Measurements from ENCODE around the gene PCDHB13.
"Not testable (repeated sequence)": the region's sequence is repeated elsewhere in the genome, so short reads cannot be mapped to it uniquely, and the experiment has no call there.

PCDHB13 gene

DNA sequence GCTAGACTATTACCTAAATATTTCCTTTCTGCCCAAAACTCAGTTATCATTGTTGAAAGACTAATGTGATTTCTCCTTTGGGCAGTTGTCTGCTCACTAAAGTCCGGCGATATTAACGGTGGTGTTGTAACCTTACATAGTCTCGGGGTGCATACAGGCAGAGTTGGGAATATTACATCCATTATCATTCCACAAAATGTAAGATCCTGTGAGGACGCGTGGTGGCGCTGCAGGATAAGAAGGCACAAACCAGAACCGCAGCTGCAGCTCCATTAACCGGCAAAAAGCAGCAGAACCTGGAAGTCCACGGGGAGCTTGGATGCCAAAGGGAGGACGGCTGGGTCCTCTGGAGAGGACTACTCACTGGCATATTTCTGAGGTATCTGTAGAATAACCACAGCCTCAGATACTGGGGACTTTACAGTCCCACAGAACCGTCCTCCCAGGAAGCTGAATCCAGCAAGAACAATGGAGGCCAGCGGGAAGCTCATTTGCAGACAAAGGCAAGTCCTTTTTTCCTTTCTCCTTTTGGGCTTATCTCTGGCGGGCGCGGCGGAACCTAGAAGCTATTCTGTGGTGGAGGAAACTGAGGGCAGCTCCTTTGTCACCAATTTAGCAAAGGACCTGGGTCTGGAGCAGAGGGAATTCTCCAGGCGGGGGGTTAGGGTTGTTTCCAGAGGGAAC is at the start of gene PCDHB13:
Gene PCDHB13, plus strand, starts transcription at position 264 of the 684 bp plus-strand sequence. Its CDS starts 205 bp downstream, at position 469.
- not testable (repeated sequence) for DNase-seq

DNA sequence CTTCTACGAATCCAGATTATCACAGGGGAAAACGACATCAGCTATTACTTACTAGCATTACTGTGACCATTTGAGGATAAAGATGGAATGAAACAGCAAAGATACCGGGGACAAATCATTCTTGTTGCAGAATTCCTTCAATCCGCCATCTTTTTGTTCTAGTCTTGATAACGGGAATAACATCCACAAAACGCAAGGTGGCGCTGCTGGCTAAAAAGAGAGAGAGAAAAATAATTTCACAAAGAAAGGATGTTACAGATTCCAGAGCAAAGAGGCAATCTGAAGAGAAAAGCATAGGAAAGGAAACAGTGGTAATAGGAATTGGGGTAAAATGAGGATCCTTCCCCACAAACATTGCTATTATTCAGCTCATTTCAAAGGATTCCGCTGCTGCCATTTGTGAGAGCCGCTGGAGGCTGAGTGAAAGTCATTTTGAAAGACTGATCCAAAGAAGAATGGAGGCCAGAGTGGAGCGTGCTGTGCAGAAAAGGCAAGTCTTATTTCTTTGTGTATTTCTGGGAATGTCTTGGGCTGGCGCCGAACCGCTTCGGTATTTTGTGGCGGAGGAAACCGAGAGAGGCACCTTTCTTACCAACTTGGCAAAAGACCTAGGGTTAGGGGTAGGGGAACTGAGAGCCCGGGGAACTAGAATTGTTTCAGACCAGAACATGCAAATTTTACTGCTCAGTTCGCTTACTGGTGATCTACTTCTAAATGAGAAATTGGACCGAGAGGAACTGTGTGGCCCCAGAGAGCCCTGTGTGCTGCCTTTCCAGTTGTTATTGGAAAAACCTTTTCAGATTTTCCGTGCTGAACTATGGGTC is 41.1 kb upstream of the PCDHB13 start, which contains the start of gene PCDHB7:
Gene PCDHB7, plus strand, starts transcription at position 264 of the 824 bp plus-strand sequence. Its CDS starts 192 bp downstream, at position 456.
- no peak for DNase-seq

DNA sequence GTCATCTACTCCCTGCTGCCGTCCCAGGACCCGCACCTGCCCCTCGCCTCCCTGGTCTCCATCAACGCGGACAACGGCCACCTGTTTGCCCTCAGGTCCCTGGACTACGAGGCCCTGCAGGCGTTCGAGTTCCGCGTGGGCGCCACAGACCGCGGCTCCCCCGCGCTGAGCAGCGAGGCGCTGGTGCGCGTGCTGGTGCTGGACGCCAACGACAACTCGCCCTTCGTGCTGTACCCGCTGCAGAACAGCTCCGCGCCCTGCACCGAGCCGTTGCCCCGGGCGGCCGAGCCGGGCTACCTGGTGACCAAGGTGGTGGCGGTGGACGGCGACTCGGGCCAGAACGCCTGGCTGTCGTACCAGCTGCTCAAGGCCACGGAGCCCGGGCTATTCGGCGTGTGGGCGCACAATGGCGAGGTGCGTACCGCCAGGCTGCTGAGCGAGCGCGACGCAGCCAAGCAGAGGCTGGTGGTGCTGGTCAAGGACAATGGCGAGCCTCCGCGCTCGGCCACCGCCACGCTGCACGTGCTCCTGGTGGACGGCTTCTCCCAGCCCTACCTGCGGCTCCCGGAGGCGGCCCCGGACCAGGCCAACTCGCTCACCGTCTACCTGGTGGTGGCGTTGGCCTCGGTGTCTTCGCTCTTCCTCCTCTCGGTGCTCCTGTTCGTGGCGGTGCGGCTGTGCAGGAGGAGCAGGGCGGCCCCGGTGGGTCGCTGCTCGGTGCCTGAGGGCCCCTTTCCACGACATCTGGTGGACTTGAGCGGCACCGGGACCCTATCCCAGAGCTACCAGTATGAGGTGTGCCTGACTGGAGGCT is 39.2 kb upstream of the PCDHB13 start:
- not testable (repeated sequence) for DNase-seq

DNA sequence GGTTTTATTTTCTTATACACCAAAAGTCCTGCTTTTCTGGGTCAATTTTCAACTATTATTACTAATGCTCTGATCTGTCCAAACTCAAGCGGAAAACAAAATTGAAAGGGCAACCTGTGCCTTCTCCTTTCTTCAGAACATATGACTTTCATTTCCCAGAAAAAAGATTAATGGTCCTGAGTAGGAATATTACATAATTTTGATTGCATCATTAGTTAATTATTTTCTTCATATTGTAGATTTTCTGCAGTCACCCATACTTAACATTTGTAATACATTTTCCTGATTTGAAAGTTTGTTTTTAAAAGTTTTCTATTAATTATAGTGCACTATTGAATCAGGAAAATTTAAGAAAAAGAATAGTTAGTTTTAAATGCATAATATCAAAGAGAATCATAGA is 37.8 kb upstream of the PCDHB13 start:
- DNase-seq: no peak

DNA sequence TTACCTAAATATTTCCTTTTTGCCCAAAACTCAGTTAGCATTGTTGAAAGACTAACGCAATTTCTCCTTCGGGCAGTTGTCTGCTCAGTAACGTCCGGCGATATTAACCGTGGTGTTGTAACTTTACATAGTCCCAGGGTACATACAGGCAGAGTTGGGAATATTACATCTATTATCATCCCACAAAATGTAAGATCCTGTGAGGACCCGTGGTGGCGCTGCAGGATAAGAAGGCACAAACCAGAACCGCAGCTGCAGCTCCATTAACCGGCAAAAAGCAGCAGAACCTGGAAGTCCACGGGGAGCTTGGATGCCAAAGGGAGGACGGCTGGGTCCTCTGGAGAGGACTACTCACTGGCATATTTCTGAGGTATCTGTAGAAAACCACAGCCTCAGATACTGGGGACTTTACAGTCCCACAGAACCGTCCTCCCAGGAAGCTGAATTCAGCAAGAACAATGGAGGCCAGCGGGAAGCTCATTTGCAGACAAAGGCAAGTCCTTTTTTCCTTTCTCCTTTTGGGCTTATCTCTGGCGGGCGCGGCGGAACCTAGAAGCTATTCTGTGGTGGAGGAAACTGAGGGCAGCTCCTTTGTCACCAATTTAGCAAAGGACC is 36.0 kb upstream of the PCDHB13 start, which contains the start of gene PCDHB8:
Gene PCDHB8, plus strand, starts transcription at position 214 of the 615 bp plus-strand sequence. Its CDS starts 245 bp downstream, at position 459.
- DNase-seq: not testable (repeated sequence)

DNA sequence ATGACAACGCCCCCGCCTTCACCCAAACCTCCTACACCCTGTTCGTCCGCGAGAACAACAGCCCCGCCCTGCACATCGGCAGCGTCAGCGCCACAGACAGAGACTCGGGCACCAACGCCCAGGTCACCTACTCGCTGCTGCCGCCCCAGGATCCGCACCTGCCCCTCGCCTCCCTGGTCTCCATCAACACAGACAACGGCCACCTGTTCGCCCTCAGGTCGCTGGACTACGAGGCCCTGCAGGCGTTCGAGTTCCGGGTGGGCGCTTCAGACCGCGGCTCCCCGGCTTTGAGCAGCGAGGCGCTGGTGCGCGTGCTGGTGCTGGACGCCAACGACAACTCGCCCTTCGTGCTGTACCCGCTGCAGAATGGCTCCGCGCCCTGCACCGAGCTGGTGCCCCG is 34.3 kb upstream of the PCDHB13 start:
- not testable (repeated sequence) for DNase-seq

DNA sequence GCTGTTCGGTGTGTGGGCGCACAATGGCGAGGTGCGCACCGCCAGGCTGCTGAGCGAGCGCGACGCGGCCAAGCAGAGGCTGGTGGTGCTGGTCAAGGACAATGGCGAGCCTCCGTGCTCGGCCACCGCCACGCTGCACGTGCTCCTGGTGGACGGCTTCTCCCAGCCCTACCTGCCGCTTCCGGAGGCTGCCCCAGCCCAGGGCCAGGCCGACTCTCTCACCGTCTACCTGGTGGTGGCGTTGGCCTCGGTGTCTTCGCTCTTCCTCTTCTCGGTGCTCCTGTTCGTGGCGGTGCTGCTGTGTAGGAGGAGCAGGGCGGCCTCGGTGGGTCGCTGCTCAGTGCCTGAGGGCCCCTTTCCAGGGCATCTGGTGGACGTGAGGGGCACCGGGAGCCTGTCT is 33.8 kb upstream of the PCDHB13 start:
- not testable (repeated sequence) for DNase-seq

DNA sequence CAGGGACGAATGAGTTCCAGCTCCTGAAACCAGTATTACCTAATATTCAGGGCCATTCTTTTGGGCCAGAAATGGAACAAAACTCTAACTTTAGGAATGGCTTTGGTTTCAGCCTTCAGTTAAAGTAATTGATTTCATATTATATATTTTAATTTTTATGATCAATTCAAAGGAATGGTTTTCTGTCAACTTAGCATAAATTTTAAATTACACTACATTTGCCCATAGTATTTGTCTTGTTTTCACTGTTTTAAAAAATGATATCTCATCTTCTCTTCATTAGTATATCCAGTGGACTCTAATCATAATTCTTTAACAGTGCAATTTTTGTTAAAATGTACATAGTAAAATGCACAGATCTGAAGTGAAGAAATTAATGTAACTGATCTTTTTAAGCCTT is 33.4 kb upstream of the PCDHB13 start:
- DNase-seq: no peak

DNA sequence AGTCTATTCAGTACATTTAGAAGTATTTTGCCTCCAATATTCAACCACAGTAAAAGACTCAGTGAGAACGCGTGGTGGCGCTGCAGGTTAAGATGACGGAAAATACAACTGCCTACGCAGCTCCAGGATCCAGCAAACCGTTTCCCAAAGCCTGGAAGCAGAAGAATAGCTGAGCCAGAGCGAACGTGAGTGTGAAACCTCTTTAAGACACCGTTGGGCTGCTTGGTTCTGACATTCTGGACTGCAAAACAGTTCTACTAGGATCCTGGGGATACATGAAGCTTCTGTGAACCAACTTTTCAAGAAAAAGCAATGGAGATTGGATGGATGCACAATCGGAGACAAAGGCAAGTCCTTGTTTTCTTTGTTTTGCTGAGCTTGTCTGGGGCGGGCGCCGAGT is 31.5 kb upstream of the PCDHB13 start, which contains the start of gene PCDHB16:
Gene PCDHB16, plus strand, starts transcription at position 140 of the 400 bp plus-strand sequence. Its CDS starts 173 bp downstream, at position 313.
- no peak for DNase-seq

DNA sequence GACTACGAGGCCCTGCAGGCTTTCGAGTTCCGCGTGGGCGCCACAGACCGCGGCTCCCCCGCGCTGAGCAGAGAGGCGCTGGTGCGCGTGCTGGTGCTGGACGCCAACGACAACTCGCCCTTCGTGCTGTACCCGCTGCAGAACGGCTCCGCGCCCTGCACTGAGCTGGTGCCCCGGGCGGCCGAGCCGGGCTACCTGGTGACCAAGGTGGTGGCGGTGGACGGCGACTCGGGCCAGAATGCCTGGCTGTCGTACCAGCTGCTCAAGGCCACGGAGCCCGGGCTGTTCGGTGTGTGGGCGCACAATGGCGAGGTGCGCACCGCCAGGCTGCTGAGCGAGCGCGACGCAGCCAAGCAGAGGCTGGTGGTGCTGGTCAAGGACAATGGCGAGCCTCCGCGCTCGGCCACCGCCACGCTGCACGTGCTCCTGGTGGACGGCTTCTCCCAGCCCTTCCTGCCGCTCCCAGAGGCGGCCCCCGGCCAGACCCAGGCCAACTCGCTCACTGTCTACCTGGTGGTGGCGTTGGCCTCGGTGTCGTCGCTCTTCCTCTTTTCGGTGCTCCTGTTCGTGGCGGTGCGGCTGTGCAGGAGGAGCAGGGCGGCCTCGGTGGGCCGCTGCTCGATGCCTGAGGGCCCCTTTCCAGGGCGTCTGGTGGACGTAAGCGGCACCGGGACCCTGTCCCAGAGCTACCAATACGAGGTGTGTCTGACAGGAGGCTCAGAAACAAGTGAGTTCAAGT is 29.4 kb upstream of the PCDHB13 start:
- not testable (repeated sequence) for DNase-seq

DNA sequence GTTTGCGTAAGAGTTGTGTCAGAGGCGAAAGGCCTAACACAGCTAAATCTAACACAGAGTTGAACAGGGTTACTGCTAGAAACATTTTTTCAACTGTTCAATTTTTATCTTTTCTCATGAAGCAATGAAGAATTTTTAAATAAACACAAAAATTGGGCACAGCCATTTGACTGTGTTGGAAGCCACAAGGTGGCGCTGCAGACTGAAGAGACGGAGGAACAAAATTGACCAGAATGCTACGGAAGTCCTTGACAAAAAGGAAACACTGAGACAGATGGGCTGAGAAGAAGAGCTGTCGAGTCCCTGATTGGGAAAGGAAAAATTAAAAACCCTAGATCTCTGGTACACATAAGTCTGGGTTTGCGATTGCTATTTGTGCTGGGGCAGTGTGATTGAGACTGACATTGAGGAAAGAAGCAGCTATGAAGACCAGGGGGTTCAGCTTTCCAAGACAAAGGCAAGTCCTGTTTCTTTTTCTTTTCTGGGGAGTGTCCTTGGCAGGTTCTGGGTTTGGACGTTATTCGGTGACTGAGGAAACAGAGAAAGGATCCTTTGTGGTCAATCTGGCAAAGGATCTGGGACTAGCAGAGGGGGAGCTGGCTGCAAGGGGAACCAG is 26.7 kb upstream of the PCDHB13 start, which contains the start of gene PCDHB9:
Gene PCDHB9, plus strand, starts transcription at position 265 of the 616 bp plus-strand sequence. Its CDS starts 158 bp downstream, at position 423.
- DNase-seq: no peak

DNA sequence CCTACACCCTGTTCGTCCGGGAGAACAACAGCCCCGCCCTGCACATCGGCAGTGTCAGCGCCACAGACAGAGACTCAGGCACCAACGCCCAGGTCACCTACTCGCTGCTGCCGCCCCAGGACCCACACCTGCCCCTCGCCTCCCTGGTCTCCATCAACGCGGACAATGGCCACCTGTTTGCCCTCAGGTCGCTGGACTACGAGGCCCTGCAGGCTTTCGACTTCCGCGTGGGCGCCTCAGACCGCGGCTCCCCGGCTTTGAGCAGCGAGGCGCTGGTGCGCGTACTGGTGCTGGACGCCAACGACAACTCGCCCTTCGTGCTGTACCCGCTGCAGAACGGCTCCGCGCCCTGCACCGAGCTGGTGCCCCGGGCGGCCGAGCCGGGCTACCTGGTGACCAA is 25.0 kb upstream of the PCDHB13 start:
- not testable (repeated sequence) for DNase-seq

DNA sequence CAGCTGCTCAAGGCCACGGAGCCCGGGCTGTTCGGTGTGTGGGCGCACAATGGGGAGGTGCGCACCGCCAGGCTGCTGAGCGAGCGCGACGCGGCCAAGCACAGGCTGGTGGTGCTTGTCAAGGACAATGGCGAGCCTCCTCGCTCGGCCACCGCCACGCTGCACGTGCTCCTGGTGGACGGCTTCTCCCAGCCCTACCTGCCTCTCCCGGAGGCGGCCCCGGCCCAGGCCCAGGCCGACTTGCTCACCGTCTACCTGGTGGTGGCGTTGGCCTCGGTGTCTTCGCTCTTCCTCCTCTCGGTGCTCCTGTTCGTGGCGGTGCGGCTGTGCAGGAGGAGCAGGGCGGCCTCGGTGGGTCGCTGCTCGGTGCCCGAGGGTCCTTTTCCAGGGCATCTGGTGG is 24.6 kb upstream of the PCDHB13 start:
- DNase-seq: not testable (repeated sequence)

DNA sequence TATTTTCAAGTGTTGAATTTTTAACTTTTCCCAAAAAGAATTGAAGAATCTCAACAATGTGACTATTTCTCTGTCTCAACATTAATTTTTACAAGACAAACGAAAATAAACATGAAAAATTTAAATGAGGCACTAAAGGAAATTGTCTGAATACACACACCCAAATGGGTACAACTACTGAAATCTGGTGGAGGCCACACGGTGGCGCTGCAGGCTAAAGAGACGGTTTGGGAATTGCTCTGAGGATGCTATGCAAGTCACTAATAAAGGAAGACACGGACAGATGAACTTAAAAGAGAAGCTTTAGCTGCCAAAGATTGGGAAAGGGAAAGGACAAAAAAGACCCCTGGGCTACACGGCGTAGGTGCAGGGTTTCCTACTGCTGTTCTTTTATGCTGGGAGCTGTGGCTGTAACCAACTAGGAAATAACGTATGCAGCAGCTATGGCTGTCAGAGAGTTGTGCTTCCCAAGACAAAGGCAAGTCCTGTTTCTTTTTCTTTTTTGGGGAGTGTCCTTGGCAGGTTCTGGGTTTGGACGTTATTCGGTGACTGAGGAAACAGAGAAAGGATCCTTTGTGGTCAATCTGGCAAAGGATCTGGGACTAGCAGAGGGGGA is 21.5 kb upstream of the PCDHB13 start, which contains the start of gene PCDHB10:
Gene PCDHB10, plus strand, starts transcription at position 244 of the 616 bp plus-strand sequence. Its CDS starts 200 bp downstream, at position 444.
- DNase-seq: no peak

DNA sequence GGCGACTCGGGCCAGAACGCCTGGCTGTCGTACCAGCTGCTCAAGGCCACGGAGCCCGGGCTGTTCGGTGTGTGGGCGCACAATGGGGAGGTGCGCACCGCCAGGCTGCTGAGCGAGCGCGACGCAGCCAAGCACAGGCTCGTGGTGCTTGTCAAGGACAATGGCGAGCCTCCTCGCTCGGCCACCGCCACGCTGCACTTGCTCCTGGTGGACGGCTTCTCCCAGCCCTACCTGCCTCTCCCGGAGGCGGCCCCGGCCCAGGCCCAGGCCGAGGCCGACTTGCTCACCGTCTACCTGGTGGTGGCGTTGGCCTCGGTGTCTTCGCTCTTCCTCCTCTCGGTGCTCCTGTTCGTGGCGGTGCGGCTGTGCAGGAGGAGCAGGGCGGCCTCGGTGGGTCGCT is 19.4 kb upstream of the PCDHB13 start:
- not testable (repeated sequence) for DNase-seq

DNA sequence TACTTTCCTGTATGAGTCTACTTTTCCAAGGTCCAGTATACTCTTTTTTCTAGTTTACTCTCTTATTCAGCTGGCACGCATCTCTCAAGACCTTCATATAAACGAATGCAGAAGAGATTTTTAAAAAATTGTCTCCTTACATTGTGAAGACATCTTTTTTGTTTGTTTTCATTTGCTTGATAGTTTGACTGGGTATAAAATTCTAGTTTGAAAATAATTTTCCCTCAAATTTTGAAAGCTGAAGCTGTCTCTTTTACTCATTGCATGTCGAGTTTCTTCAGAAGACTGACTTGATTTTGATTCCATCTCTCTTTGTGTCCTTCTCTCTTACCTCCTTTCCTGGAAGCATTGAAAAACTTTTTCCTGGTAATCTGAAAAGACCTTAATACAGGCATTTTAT is 17.4 kb upstream of the PCDHB13 start:
- no peak for DNase-seq

DNA sequence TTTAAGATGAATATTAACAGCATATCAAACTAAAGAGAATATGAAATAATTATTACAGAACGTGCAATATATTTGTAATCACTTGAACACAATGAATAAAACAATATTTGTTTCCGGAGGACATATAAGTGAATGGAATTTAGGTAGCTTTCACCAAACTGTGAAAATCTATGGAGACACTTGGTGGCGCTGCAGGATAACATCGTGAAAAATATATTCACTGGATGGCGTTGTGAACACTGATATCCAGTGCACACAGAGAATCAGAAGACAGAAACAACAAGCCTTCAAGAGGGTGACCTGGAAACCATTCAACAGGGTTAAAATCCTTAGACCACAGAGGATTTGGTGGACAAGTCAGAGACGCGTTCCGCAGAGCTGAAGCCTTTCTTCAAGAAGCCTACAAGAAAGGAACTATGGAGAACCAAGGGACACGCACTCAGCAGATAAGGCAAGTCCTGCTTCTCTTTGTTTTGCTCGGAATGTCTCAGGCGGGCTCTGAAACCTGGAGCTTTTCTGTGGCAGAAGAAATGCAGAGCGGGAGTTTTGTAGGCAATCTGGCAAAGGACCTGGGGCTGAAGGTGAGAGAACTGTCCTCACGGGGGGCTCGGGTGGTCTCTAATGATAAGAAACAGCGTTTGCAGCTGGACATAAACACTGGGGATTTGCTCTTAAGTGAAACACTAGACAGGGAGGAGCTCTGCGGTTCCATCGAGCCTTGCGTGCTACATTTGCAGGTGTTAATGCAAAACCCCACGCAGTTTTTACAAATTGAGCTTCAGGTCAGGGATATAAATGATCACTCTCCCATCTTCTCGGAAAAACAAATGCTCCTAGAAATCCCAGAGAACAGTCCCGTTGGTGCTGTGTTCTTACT is 14.1 kb upstream of the PCDHB13 start, which contains the start of gene PCDHB11:
Gene PCDHB11, plus strand, starts transcription at position 269 of the 877 bp plus-strand sequence. Its CDS starts 148 bp downstream, at position 417.
- DNase-seq: no peak

DNA sequence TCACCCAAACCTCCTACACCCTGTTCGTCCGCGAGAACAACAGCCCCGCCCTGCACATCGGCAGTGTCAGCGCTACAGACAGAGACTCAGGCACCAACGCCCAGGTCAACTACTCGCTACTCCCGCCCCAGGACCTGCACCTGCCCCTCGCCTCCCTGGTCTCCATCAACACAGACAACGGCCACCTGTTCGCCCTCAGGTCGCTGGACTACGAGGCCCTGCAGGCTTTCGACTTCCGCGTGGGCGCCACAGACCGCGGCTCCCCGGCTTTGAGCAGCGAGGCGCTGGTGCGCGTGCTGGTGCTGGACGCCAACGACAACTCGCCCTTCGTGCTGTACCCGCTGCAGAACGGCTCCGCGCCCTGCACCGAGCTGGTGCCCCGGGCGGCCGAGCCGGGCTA is 12.6 kb upstream of the PCDHB13 start:
- not testable (repeated sequence) for DNase-seq

DNA sequence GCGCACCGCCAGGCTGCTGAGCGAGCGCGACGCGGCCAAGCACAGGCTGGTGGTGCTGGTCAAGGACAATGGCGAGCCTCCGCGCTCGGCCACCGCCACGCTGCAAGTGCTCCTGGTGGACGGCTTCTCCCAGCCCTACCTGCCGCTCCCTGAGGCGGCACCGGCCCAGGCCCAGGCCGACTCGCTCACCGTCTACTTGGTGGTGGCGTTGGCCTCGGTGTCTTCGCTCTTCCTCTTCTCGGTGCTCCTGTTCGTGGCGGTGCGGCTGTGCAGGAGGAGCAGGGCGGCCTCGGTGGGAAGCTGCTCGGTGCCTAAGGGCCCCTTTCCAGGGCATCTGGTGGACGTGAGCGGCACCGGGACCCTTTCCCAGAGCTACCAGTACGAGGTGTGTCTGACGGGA is 12.1 kb upstream of the PCDHB13 start:
- not testable (repeated sequence) for DNase-seq

Measured in activated CD4-positive, alpha-beta T cell treated with anti-CD3 and anti-CD28 coated beads for 1 hour (primary cell).